DND-41 (cell line): ENCODE data around the gene LRRFIP2.

Experiments
- ATAC-seq: fragments of 200-7000 bp; cut with Tn5 transposase; 3 replicates; pipeline ENCODE4 v1.9.1; 2021; ENCODE audit warnings: low read depth; ENCODE audit not compliant: insufficient read depth
- DNase-seq: peaks from one replicate; pipeline ENCODE4 v3.0.0-alpha.2; 2020
- H2AFZ ChIP-seq: 2 replicates; pipeline ENCODE4 v1.6.0; 2012; ENCODE audit warnings: low read depth, low read length
- H3K27ac ChIP-seq: 2 replicates; pipeline ENCODE4 v1.5.1; 2012; ENCODE audit warnings: low read length, inconsistent platforms
- H3K27me3 ChIP-seq: fragments of 200-600 bp; sonication (generic); 2 replicates; pipeline ENCODE4 v1.6.0; 2012; ENCODE audit warnings: low read length, mild to moderate bottlenecking, inconsistent platforms; ENCODE audit not compliant: insufficient read depth, poor library complexity
- H3K36me3 ChIP-seq: 2 replicates; pipeline ENCODE4 v1.5.1; 2012; ENCODE audit warnings: low read length, inconsistent platforms; ENCODE audit not compliant: insufficient read depth
- H3K4me1 ChIP-seq: 2 replicates; pipeline ENCODE4 v1.5.1; 2012; ENCODE audit warnings: mild to moderate bottlenecking, low read length; ENCODE audit not compliant: insufficient read depth
- H3K4me2 ChIP-seq: 2 replicates; pipeline ENCODE4 v1.6.0; 2012; ENCODE audit warnings: mild to moderate bottlenecking, moderate library complexity, low read length, inconsistent platforms; ENCODE audit not compliant: insufficient read depth
- H3K4me3 ChIP-seq, 2 experiments: fragments of 200-600 bp in 1 of 2; shearing (Covaris generic) in 1 of 2; 2 replicates each; pipeline ENCODE4 v1.5.1; 2012 to 2016; ENCODE audit warnings: inconsistent platforms in 2 of 2, low read length in 2 of 2, mild to moderate bottlenecking in 2 of 2, low read depth in 1 of 2, moderate library complexity in 1 of 2
- H3K79me2 ChIP-seq: 2 replicates; pipeline ENCODE4 v1.6.0; 2012; ENCODE audit warnings: low read length, inconsistent platforms; ENCODE audit not compliant: insufficient read depth
- H3K9ac ChIP-seq: 2 replicates; pipeline ENCODE4 v1.6.0; 2012; ENCODE audit warnings: low read depth, mild to moderate bottlenecking, inconsistent platforms, low read length, moderate library complexity
- H3K9me3 ChIP-seq: 2 replicates; pipeline ENCODE4 v1.5.1; 2012; ENCODE audit warnings: low read length, moderate library complexity, mild to moderate bottlenecking, inconsistent platforms; ENCODE audit not compliant: insufficient read depth, severe bottlenecking
- H4K20me1 ChIP-seq: 2 replicates; pipeline ENCODE4 v1.6.0; 2012; ENCODE audit warnings: low read length; ENCODE audit not compliant: insufficient read depth
- CTCF ChIP-seq: IDR thresholded peaks from 2 replicates; pipeline ENCODE4 v1.5.1; 2012; ENCODE audit warnings: borderline replicate concordance, low read length, moderate library complexity, mild to moderate bottlenecking; ENCODE audit not compliant: poor library complexity, severe bottlenecking; ENCODE audit errors: extremely low read depth
- EZH2 ChIP-seq: IDR thresholded peaks from 3 replicates; pipeline ENCODE4 v1.6.1; 2012; ENCODE audit warnings: borderline replicate concordance, low read depth, mild to moderate bottlenecking, moderate library complexity, low read length, inconsistent platforms; ENCODE audit not compliant: severe bottlenecking

Gene LRRFIP2

GRCh38 chr3:37099469-37099868, 74.9 kb downstream of the LRRFIP2 start:
- Histone ChIP-seq H3K4me3 (no peak overlapping the region), H3K27ac (no peak overlapping the region), H3K4me2 (no peak overlapping the region), H3K79me2 (no peaks in the 10 kb centered on the region), H3K27me3 (no peaks in the 10 kb centered on the region), H3K36me3 (peaks cover 5% of the 10 kb centered on the region; the same call in 1 of the 2 replicates), H2AFZ (no peak overlapping the region), H3K4me1 (no peaks in the 10 kb centered on the region), H3K9ac (no peak overlapping the region), H4K20me1 (no peaks in the 10 kb centered on the region), H3K9me3 (no peaks in the 10 kb centered on the region)
- DNase-seq (no peak), ATAC-seq (no peak)
- TF ChIP-seq CTCF (no peak), EZH2 (no peak)

- Histone ChIP-seq H3K36me3 (peaks cover 5% of the 10 kb centered on the region; the same call in 1 of the 2 replicates), H3K4me2 (no peak overlapping the region), H3K79me2 (no peaks in the 10 kb centered on the region), H4K20me1 (no peaks in the 10 kb centered on the region), H3K27me3 (no peaks in the 10 kb centered on the region), H2AFZ (no peak overlapping the region), H3K9me3 (no peaks in the 10 kb centered on the region), H3K9ac (no peak overlapping the region), H3K4me3 (no peak overlapping the region), H3K4me1 (no peaks in the 10 kb centered on the region), H3K27ac (no peak overlapping the region)
- DNase-seq (no peak), ATAC-seq (no peak)
- TF ChIP-seq CTCF, result no peak
- TF ChIP-seq EZH2, result no peak
Measured at GRCh38 chr3:37098884-37099283, 75.5 kb downstream of the LRRFIP2 start.

GRCh38 chr3:37097776-37098175, 76.6 kb downstream of the LRRFIP2 start:
- Histone ChIP-seq H3K79me2 (no peaks in the 10 kb centered on the region), H3K9ac (no peak overlapping the region), H4K20me1 (no peaks in the 10 kb centered on the region), H3K36me3 (peaks cover 8% of the 10 kb centered on the region; the same call in 1 of the 2 replicates), H3K4me2 (no peak overlapping the region), H3K27me3 (no peaks in the 10 kb centered on the region), H3K27ac (no peak overlapping the region), H3K4me1 (no peaks in the 10 kb centered on the region), H3K4me3 (no peak overlapping the region), H3K9me3 (no peaks in the 10 kb centered on the region), H2AFZ (no peak overlapping the region)
- ATAC-seq, result no peak
- DNase-seq, result no peak
- TF ChIP-seq CTCF, result no peak
- TF ChIP-seq EZH2, result no peak

- no peaks in the 10 kb centered on the region for H4K20me1 ChIP-seq
- ATAC-seq (no peak), DNase-seq (no peak)
- no peak for TF ChIP-seq EZH2
- TF ChIP-seq CTCF, result no peak
- H3K4me2 ChIP-seq, result no peak overlapping the region
- no peaks in the 10 kb centered on the region for H3K4me1 ChIP-seq
- no peaks in the 10 kb centered on the region for H3K9me3 ChIP-seq
- peaks cover 13% of the 10 kb centered on the region; the same call in 1 of the 2 replicates for H3K36me3 ChIP-seq
- no peak overlapping the region for H3K4me3 ChIP-seq
- no peaks in the 10 kb centered on the region for H3K79me2 ChIP-seq
- no peak overlapping the region for H3K27ac ChIP-seq
- H3K9ac ChIP-seq, result no peak overlapping the region
- no peaks in the 10 kb centered on the region for H3K27me3 ChIP-seq
- no peak overlapping the region for H2AFZ ChIP-seq
Measured at GRCh38 chr3:37096975-37097374, 77.4 kb downstream of the LRRFIP2 start.
